RCC 7860 (cell line): ENCODE results near the gene CWC27.
"Not testable (repeated sequence)": the region's sequence is repeated elsewhere in the genome, so short reads cannot be mapped to it uniquely, and the experiment has no call there.

Experiments
- DNase-seq: peaks from one replicate; pipeline ENCODE4 v3.0.0-alpha.2; 2015; ENCODE audit warnings: low spot score
- FAIRE-seq: peaks from 2 replicates; lab custom pipeline; 2012; peaks lifted over from hg19 to GRCh38; lab: Jason Lieb, UNC

Gene CWC27

DNA sequence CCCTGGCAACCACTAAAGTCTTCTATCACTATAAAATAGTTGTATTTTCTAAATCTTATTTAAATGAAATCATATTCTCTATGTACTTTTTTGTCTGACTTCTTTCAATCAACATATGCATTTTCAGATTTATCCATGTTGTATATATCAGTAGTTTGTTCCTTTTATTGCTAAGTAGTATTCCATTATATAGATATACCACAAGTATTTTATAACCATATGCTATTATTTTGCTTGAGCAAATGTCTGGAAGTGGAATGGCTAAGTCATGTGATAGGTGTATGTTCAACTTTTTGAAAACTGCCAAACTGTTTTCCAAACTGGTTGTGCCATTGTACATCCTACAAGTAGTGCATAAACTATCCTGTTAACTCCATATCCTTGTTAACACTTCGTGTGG is 131.1 kb downstream of the CWC27 start:
- FAIRE-seq (no peak), DNase-seq (no peak)

DNA sequence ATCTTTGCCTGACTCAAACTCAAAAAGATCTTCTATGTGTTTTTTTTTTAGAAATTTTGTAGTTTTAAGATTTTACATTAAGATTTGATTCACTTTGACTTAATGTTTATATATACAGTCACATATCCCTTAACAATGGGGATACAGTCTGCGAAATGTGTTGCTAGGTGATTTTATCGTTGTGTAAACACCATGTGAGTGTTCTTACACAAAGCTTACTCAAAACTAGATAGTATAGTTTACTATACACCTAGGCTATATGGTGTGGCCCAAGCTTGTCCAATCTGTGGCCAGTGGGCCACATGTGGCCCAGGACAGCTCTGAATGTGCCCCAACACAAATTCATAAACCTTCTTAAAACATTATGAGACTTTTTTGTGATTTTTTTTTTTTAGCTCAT is 131.9 kb downstream of the CWC27 start:
- FAIRE-seq: no peak
- no peak for DNase-seq

DNA sequence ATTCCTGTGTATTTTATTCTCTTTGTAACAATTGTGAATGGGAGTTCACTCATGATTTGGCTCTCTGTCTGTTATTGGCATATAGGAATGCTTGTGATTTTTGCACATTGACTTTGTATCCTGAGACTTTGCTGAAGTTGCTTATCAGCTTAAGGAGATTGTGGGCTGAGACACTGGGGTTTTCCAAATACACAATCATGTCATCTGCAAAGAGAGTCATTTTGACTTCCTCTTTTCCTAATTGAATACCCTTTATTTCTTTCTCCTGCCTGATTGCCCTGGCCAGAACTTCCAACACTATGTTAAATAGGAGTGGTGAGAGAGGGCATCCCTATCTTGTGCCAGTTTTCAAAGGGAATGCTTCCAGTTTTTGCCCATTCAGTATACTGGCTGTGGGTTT is 138.7 kb downstream of the CWC27 start:
- FAIRE-seq, DNase-seq: not testable (repeated sequence)

DNA sequence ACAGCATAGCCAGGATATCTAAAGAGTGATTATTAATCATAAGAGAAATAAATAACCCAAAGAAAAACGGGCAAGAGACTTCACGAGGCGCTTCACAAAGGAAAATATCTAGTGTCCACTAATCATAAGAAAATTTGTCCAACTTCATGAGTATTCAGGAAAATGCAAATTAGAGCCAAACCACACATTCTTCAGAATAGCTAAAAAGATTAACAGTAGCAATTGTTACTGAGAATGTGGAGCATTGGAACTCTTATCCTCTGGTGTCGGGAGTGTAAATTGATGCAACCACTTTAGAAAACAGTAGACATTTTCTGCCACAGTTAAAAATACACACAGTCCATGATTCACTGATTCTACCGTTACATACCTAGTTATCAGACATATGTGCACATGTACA is 145.7 kb downstream of the CWC27 start:
- FAIRE-seq (no peak), DNase-seq (no peak)

DNA sequence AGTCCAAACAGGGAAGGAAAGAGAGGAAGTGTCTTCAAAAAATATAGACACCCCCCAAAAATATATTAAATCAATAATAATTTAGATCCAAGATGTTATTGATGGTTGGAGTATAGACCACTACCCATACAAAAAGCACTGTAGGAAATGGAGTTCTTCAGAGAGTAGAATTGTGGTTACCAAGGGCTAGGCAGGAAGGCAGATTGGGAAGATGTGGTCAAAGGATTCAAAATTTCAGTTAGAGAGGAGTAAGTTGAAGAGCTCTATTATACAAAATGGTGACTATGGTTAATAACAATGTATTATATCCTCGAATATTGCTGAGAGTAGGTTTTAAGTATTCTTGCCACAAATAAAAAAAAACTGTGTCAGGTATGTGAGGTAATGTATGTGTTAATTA is 149.4 kb downstream of the CWC27 start:
- FAIRE-seq (no peak), DNase-seq (no peak)

DNA sequence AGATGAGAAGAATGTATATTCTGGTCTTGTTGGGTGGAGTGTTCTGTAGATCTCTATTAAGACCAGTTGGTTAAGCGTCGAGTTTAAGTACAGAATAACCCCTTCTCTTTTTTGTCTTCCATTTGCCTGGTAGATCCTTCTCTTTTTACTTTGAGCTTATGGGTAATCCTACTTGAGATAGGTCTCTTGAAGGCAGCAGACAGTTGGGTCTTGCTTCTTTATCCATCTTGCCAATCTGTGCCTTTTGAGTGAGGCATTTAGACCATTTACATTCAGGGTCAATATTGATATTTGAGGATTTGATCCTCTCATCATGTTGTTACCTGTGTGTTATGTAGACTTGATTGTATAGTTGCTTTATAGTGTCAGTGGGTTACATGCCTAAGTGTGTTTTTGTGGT is 152.7 kb downstream of the CWC27 start:
- no peak for FAIRE-seq

DNA sequence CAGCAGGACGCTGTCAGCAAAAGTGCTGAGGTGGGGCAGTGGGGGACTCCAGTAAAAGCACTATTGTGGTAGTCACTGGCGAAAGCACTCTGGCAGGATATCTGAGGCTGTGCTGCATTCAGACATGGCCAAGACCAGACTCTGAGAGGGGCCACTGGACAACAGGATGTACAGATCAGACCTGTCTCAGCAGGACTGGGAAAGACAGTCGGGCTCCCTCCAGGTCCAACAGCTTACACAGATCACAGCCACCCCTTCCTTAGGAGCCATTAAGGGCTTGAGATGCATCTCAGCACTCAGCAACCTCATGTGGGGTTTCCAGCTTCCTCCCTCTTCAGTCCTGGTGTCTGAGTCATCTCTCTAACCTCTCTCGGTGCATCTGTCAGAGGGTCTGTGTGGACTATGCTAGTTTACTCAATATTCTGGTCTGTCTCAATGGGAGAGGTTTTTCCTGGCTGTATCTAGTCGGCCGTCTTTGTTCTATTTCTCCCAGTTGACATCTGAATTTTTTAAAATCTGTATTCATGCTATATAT is 154.5 kb downstream of the CWC27 start:
- DNase-seq (no peak), FAIRE-seq (no peak)

More for the DNA sequence above, 152.7 kb downstream of the CWC27 start:
- DNase-seq: no peak

DNA sequence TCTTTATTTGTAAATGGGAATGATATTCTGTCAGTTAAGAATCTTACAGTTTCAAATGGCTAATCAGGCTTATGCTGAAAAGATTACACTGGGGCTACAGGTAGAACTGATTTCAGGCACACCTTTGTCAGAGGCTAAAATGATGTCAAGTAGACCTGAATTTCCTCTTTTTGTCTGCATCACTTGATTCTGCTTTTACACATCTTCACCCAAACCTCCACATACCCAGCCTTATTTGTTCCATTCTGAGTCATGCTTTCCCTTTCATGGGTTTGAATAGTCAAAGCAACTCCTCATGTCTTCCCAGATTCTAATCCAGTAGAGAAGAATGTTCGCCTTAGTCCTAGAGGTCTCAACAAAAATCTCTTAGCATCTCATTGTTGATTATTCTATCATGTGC is 156.4 kb downstream of the CWC27 start:
- DNase-seq (no peak), FAIRE-seq (no peak)

DNA sequence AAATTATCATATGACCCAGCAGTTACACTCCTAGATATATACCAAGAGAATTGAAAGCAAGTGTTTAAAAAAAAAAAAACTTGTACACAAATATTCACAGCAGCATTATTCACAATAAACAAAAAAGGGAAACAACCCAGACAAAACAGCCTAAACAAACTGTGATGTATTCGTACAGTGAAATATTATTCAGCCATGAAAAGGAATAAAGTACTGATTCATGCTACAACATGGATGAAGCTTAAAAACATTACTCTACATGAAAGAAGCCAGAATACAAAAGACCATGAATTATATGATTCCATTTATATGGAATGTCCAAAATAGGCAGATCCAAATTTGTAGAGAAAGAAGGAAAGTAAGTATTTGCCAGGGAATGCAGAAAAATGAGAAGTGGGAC is 161.1 kb downstream of the CWC27 start:
- FAIRE-seq: no peak
- DNase-seq: no peak

DNA sequence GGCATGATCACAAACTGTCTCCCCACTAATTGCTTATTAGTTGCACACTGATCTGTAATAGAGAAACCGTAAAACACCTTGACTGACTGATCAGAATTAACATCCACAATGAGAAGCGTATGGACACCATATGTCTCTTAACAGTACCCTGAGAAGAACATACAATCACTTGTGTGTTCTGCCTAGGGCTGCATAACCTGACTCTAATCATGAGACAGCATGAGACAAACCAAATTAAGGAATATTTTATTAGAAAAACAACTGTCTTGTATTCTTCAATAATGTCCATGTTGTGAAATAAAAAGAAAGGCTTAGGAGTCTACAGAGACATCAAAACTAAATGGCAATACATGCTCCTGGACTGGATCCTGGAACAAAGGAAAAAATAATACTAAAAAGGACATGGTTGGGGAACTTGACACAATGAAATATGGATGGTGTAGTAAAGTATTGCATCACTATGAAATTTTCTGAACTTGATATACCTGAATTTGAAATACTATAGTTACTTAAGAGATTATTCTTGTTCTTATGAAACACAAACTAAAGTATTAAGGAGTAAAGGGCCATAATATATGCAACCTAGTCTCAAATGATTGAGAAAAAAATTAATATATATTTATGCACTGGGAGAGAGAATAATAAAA is 162.1 kb downstream of the CWC27 start:
- FAIRE-seq (no peak), DNase-seq (no peak)

DNA sequence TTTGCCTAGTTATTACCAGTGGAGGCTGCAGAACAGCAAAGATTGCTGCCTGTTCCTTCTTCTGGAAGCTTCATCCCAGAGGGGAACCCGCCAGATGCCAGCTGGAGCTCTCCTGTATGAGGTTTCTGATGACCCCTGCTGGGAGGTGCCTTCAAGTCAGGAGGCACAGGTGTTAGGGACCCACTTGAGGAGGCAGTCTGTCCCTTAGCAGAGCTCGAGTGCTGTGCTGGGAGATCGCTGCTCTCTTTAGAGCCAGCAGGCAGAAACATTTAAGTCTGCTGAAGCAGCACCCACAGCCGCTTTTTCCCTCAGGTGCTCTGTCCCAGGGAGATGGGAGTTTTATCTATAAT is 170.7 kb downstream of the CWC27 start:
- DNase-seq, FAIRE-seq: not testable (repeated sequence)

DNA sequence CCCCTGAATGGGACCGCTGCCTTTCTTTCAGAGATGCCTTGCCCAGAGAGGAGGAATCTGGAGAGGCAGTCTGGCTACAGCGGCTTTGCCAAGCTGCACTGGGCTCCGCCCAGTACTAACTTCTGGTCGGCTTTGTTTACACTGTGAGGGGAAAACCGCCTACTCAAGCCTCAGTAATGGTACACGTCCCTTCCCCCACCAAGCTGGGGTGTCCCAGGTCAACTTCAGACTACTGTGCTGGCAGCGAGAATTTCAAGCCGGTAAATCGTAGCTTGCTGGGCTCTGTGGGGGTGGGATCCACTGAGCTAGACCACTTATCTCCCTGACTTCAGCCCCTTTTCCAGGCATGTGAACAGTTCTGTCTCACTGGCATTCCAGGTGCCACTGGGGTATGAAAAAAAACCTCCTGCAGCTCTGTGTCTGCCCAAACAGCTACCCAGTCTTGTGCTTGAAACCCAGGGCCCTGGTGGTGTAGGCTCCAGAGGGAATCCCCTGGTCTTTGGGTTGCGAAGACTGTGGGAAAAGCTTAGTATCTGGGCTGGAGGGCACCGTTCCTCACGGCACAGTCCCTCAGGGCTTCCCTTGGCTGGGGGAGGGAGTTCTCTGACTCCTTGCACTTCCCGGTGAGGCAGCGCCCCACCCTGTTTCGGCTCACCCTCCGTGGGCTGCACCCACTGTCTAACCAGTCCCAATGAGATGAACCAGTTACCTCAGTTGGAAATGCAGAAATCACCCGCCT is 171.2 kb downstream of the CWC27 start:
- DNase-seq: no peak

DNA sequence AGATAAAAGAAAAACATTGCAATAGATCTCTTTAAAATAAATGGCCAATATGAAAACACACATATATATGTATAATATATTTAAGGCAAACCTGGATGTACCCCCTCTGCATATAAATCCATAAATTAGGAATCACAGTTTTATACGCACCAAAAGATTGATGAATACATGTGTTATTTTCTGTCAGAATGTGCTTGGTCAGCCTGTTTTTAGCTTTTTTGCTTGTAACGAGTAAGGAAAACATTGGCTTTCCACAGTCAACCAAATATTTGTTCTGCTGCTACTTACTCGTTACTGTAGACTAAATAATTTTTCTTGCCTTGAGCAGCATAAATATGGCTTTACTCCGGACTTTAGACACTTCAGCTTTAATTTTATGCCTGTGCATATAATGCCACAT is 173.7 kb downstream of the CWC27 start:
- DNase-seq: no peak
- FAIRE-seq: no peak

More for the DNA sequence above, 171.2 kb downstream of the CWC27 start:
- no peak for FAIRE-seq

DNA sequence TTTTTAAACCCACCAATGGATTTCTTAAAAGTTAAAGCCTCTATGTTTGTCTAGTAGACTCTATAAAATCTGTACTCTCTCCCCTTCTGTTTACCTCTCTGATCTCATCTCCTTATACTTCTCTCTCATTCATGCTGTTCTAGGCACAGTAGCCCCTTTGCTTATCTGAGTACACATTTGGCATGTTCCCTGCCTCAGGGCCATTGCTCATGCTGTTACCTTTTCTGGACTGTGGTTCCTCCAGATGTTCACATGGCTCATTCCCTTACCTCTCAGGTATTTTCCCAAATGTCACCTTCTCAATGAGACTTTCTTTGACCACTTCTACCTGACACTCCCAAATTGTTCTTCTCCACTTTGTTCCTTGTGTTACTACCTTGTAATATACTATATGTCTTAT is 176.1 kb downstream of the CWC27 start:
- DNase-seq (no peak), FAIRE-seq (no peak)

DNA sequence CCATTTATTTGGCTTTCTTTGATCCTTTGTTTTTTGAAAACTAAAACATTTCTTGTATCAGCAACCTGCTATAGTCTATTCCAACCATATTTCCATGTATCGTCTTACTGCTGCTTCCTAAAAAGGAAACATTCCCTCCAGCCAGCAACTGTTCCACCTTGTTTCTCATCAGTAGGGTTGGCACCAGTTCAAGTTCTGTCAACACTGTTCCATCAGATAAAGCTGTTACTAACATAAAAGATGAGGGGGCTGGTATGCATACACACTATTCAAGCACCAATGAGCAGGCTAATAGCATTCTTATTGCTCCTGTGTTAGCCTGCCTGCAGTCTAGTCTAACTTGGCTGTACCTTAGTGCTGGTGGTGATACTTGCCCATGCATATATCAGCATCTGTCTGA is 178.3 kb downstream of the CWC27 start:
- no peak for FAIRE-seq
- DNase-seq: no peak

DNA sequence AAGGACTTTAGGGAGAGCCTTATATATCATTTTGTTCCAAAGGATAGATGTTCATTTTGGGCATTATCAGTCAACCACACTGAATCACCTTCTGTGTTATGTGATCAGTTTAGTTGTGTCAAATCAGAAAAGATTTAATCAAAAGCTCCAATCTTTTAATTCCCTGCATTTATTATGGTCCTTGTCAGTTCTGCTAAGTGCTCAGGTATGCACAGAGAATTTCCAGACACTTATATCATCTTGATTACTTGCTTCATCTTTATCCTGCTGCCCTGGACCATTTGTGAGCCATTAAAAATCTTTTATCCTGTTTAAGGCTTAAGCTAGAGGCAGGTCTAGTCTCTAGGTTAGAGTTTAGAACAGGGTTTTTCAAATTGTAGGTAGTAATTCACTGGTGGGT is 179.1 kb downstream of the CWC27 start:
- FAIRE-seq (no peak), DNase-seq (no peak)

DNA sequence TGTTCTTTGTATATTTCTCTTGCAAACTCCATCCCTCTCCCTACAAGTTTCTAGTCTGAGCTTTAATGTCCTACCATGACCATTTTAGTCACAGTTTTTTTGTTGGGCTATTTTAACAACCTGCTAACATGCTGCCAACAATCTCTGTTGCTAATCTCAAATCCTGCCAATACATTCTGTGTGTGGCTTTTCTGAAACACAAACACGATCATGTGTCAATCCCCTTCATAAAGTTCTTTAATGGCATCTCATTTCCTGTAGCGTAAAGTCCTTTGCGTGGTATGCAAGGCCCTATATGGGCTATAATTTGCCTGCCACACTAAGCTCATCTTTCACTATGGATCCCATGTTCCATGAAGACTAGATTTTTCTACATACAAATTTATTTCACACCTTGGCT is 180.6 kb downstream of the CWC27 start:
- FAIRE-seq: no peak

DNA sequence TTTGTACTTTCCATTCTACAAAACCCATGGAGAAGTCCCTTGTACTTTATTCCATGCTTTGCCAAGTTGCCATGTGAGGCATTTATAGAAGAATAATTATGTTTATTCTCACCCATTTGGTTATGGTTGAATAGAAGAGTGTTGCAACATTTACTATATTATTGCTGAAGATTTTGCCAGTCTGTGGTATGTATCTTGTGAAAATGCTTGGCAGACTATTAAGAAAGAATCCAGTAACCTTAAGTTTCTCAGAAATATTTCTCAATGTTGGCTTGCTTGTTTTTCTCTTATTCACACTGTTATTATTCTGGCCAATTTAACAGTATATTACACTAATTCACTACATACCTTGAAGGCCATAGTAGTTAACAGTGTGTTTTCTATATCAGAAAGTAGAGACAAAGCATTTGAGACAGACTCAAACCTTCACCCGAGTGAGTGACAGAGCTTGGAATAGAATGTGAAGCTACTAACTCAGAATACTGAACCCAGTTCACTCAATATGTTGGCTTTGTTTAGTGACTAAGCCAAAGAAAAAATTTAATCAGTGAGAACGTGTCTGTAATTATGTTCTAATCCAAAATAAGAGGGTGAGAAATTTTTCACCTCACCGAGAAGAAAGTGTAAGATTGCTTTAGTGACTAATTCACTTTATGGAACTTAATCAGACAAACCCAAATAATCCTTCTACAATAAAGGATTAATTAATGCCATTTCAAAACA is 184.4 kb downstream of the CWC27 start:
- DNase-seq (no peak), FAIRE-seq (no peak)

More for the DNA sequence above, 180.6 kb downstream of the CWC27 start:
- no peak for DNase-seq

DNA sequence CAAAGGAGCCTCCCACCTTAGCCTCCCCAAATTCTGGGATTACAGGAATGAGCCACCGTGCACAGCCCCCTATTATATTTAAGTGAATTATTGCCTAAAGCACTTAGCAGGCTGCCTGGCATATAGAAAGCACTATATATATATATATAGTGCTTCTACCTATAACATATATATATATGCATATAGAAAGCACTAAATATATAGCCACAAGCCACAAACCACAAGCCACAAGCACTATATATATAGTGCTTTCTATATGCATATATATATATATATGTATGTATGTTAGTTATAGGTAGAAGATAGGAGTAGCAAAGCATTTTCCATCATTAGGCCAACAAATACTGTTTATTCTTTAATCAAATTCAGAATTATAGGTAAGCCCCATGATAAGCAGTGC is 185.8 kb downstream of the CWC27 start:
- FAIRE-seq: no peak

DNA sequence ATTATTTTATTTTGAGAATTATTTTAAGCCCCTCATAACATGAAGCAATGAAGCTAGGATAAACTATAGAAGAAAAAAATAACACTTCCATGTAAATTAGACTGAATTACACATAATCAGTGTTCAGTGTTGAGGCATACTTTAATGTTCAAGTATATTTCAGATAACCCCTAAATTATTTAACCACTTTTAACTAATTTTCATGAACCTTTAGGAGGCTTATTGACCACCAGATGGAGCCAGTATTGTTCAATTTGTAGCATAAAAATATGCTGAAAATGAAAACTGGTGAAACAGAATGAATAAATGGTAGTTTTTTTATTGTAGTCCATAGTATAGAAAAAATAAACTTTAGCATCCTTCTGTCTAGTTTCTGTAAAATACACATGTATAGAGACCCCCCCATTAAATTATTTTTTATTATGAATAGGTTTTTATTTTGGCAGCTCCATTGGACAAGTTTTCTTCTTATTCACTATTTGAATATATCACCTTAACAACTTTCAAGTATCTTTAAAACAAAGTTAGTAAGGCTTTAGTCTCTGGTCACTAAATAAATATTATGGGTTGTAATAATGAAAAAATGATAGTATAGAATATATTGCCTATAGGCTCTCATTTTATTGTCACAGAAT is 190.1 kb downstream of the CWC27 start:
- peak; percentile 39 for FAIRE-seq
- DNase-seq: no peak

More for the DNA sequence above, 185.8 kb downstream of the CWC27 start:
- DNase-seq: no peak

DNA sequence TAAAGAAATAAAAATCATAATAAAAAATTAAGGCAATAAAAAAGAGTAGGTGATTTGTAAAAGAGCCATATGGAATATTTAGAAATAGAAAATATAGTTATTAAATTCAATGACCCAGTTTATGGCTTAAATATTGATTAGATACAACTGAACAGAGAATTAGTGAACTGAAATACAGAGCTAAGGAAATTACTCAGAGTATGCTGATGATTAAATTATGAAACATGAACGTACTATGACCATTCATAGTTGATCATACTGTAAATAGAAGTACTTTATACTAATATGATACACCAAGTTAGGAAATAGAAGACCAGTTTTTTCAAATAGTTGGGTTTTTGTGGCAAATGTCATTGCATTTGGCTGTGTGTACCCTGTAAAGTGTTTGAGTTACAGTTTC is 194.5 kb downstream of the CWC27 start:
- DNase-seq (no peak), FAIRE-seq (no peak)
